ENCODE data around the gene CR1.
"Not testable (repeated sequence)": the region's sequence is repeated elsewhere in the genome, so short reads cannot be mapped to it uniquely, and the experiment has no call there.

Gene CR1

DNA sequence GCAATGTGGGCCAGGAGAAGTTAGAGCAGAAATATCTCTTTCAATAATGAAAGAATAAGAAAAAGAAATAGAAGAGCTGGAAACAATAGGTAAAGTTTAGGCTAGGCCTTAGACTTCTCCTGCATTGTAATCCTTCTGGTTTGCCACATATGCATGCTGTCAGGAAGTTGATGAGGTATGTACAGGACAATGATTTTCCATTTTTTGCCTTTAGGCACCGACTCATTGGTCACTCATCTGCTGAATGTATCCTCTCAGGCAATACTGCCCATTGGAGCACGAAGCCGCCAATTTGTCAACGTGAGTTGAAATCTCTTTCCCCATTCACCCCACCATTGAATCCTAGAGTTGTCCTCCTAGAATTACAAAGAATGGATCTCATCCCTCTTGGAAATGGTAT lies 79.4 kb downstream of the CR1 start:
- not testable (repeated sequence) for H2AK5ac ChIP-seq (ENCODE audit: low read depth, low read length); H3K27me3 ChIP-seq (ENCODE audit: control insufficient read depth in 3 of 3, insufficient read depth in 3 of 3, low read depth in 1 of 3, low read length in 3 of 3); H3K23ac ChIP-seq (ENCODE audit: low read depth, low read length, poor library complexity); H3K14ac ChIP-seq (ENCODE audit: low read length); H2BK120ac ChIP-seq (ENCODE audit: low read depth, low read length); H3K4me1 ChIP-seq (ENCODE audit: control insufficient read depth in 2 of 2, insufficient read depth in 1 of 2, low read depth in 1 of 2, low read length in 2 of 2); H3K18ac ChIP-seq (ENCODE audit: low read length); H2BK12ac ChIP-seq (ENCODE audit: low read length); H4K91ac ChIP-seq (ENCODE audit: low read depth, low read length, poor library complexity); H2BK5ac ChIP-seq (ENCODE audit: low read length); H2AFZ ChIP-seq (ENCODE audit: low read length); DNase-seq (ENCODE audit: low spot score); H3K4me3 ChIP-seq (ENCODE audit: low read length in 2 of 2); H3K9me3 ChIP-seq (replicated peaks in 1 of 2; ENCODE audit: control insufficient read depth in 2 of 2, insufficient read depth in 1 of 2, low read depth in 1 of 2, low read length in 2 of 2); H2BK15ac ChIP-seq (ENCODE audit: low read length); H3K9ac ChIP-seq (ENCODE audit: low read depth, low read length, poor library complexity); H3K79me1 ChIP-seq (ENCODE audit: low read depth, low read length); H4K8ac ChIP-seq (ENCODE audit: low read depth, low read length); H3K36me3 ChIP-seq (replicated peaks in 1 of 2; ENCODE audit: control insufficient read depth in 2 of 2, insufficient read depth in 2 of 2, low read length in 2 of 2); H3K4me2 ChIP-seq (ENCODE audit: insufficient read depth, low read length, poor library complexity, severe bottlenecking); H3K27ac ChIP-seq (replicated peaks; ENCODE audit: low read length); H3K4ac ChIP-seq (ENCODE audit: low read length)
- WGBS, 2 donors (ENCODE audit: extremely low coverage in 2 of 2, insufficient read length in 2 of 2, insufficient replicate concordance in 1 of 2), result no CpG with 5 or more reads among the region's 4 CpGs

DNA sequence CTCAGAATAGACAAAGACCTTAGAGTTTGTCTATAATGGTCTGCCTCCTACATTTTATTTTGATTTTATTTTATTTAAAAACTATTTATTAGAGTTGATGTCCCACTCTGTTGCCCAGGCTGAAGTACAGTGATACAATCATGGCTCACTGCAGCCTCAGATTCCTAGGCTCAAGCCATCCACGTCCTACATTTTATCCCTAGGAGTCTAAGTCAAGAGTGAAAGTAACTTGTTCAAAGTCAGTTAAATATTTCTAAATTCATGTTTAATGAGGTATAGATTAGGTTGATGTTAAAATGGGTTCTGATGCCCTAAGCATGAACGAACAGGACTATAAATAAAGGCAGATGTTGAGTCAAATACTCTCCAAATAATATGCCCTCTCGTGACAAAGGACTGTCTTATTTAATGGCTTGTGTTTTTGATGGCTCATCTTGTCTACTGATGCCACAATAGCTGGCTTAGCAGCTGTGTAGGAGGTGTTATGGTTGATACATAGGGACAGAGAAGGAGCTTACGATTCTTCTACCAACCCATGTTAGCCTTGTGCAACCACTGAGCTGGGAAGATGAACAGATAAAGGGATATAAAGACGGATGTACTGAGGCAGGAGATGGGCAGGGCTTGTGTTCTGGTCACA lies 83.0 kb downstream of the CR1 start:
- no peak overlapping the region for H4K91ac ChIP-seq (ENCODE audit: low read depth, low read length, poor library complexity)
- no peak overlapping the region for H4K8ac ChIP-seq (ENCODE audit: low read depth, low read length)
- H3K14ac ChIP-seq (ENCODE audit: low read length), result no peak overlapping the region
- H2BK120ac ChIP-seq (ENCODE audit: low read depth, low read length), result no peak overlapping the region
- H3K4me2 ChIP-seq (ENCODE audit: insufficient read depth, low read length, poor library complexity, severe bottlenecking), result no peak overlapping the region
- no peak overlapping the region for H2BK12ac ChIP-seq (ENCODE audit: low read length)
- WGBS, 2 donors (ENCODE audit: extremely low coverage in 2 of 2, insufficient read length in 2 of 2, insufficient replicate concordance in 1 of 2), result no CpG with 5 or more reads among the region's 5 CpGs
- no peak overlapping the region for H2AK5ac ChIP-seq (ENCODE audit: low read depth, low read length)
- no peaks in the 10 kb centered on the region for H3K36me3 ChIP-seq (replicated peaks in 1 of 2; ENCODE audit: control insufficient read depth in 2 of 2, insufficient read depth in 2 of 2, low read length in 2 of 2)
- no peak for DNase-seq (ENCODE audit: low spot score)
- H3K4me1 ChIP-seq (ENCODE audit: control insufficient read depth in 2 of 2, insufficient read depth in 1 of 2, low read depth in 1 of 2, low read length in 2 of 2), result no peaks in the 10 kb centered on the region
- no peaks in the 10 kb centered on the region for H3K27me3 ChIP-seq (ENCODE audit: control insufficient read depth in 3 of 3, insufficient read depth in 3 of 3, low read depth in 1 of 3, low read length in 3 of 3)
- H3K4me3 ChIP-seq (ENCODE audit: low read length in 2 of 2), result no peak overlapping the region
- no peak overlapping the region for H2AFZ ChIP-seq (ENCODE audit: low read length)
- H3K79me1 ChIP-seq (ENCODE audit: low read depth, low read length), result no peaks in the 10 kb centered on the region
- H3K27ac ChIP-seq (replicated peaks; ENCODE audit: low read length), result no peak overlapping the region
- no peak overlapping the region for H2BK15ac ChIP-seq (ENCODE audit: low read length)
- no peaks in the 10 kb centered on the region for H3K9me3 ChIP-seq (replicated peaks in 1 of 2; ENCODE audit: control insufficient read depth in 2 of 2, insufficient read depth in 1 of 2, low read depth in 1 of 2, low read length in 2 of 2)
- H2BK5ac ChIP-seq (ENCODE audit: low read length), result no peak overlapping the region
- H3K18ac ChIP-seq (ENCODE audit: low read length), result no peak overlapping the region
- no peak overlapping the region for H3K23ac ChIP-seq (ENCODE audit: low read depth, low read length, poor library complexity)
- no peak overlapping the region for H3K9ac ChIP-seq (ENCODE audit: low read depth, low read length, poor library complexity)
- no peak overlapping the region for H3K4ac ChIP-seq (ENCODE audit: low read length)

DNA sequence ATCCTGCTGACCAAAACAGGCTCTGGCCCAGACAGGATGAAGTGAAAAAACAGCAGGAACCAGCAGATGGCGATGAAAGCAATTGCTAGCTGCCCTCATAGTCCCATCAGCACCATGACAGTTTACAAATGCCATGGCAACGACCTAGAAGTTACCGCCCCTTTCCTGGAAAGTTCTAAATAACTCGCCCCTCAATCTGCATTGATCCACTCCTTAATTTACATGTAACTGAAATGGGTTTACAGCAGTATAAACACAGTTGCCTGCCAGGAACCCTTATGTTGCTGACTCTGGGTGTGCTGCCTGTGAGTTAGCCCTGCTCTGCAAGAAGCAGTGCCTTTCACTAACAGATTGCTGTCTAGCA lies 83.5 kb downstream of the CR1 start:
- DNase-seq (ENCODE audit: low spot score), result peak; percentile 57
- no peaks in the 10 kb centered on the region for H3K79me1 ChIP-seq (ENCODE audit: low read depth, low read length)
- no peak overlapping the region for H3K9ac ChIP-seq (ENCODE audit: low read depth, low read length, poor library complexity)
- no CpG with 5 or more reads among the region's 4 CpGs for WGBS, 2 donors (ENCODE audit: extremely low coverage in 2 of 2, insufficient read length in 2 of 2, insufficient replicate concordance in 1 of 2)
- no peaks in the 10 kb centered on the region for H3K36me3 ChIP-seq (replicated peaks in 1 of 2; ENCODE audit: control insufficient read depth in 2 of 2, insufficient read depth in 2 of 2, low read length in 2 of 2)
- no peak overlapping the region for H2BK15ac ChIP-seq (ENCODE audit: low read length)
- H4K8ac ChIP-seq (ENCODE audit: low read depth, low read length), result no peak overlapping the region
- no peak overlapping the region for H3K27ac ChIP-seq (replicated peaks; ENCODE audit: low read length)
- H2AFZ ChIP-seq (ENCODE audit: low read length), result no peak overlapping the region
- no peak overlapping the region for H3K18ac ChIP-seq (ENCODE audit: low read length)
- H2BK12ac ChIP-seq (ENCODE audit: low read length), result no peak overlapping the region
- no peak overlapping the region for H2BK5ac ChIP-seq (ENCODE audit: low read length)
- no peaks in the 10 kb centered on the region for H3K4me1 ChIP-seq (ENCODE audit: control insufficient read depth in 2 of 2, insufficient read depth in 1 of 2, low read depth in 1 of 2, low read length in 2 of 2)
- no peak overlapping the region for H3K23ac ChIP-seq (ENCODE audit: low read depth, low read length, poor library complexity)
- H3K4me3 ChIP-seq (ENCODE audit: low read length in 2 of 2), result no peak overlapping the region
- no peak overlapping the region for H2BK120ac ChIP-seq (ENCODE audit: low read depth, low read length)
- H3K4ac ChIP-seq (ENCODE audit: low read length), result no peak overlapping the region
- no peaks in the 10 kb centered on the region for H3K9me3 ChIP-seq (replicated peaks in 1 of 2; ENCODE audit: control insufficient read depth in 2 of 2, insufficient read depth in 1 of 2, low read depth in 1 of 2, low read length in 2 of 2)
- no peak overlapping the region for H3K4me2 ChIP-seq (ENCODE audit: insufficient read depth, low read length, poor library complexity, severe bottlenecking)
- H3K14ac ChIP-seq (ENCODE audit: low read length), result no peak overlapping the region
- no peak overlapping the region for H2AK5ac ChIP-seq (ENCODE audit: low read depth, low read length)
- H3K27me3 ChIP-seq (ENCODE audit: control insufficient read depth in 3 of 3, insufficient read depth in 3 of 3, low read depth in 1 of 3, low read length in 3 of 3), result no peaks in the 10 kb centered on the region
- no peak overlapping the region for H4K91ac ChIP-seq (ENCODE audit: low read depth, low read length, poor library complexity)

DNA sequence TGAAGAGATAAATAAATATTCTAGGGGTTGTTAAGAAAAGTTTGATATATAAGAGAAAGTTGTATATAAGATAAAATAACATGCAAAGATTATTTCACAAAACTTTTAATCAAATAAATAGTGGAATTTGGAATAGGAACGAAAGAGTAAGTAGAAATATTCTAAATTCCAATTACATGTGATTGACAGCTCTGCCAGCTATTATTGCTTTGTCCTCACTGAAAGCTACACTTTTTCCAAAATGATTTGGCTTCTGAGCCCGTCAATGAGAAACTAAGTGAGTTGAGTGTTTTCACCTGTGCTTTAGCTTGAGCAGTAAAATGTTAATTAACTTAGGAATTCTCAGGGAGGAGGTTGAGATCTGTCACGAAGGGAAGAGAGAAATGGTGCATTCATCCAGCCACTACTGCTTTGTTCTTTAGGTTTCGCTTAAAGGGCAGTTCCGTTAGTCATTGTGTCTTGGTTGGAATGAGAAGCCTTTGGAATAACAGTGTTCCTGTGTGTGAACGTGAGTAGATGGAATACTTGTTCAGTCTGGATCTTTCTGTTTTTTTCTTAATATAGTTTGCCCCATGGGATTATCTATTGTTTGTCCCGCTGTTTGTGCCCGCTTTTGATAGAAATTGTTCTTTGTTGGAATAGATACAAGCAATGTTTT lies 85.7 kb downstream of the CR1 start:
- no peak overlapping the region for H3K9ac ChIP-seq (ENCODE audit: low read depth, low read length, poor library complexity)
- H2AK5ac ChIP-seq (ENCODE audit: low read depth, low read length), result no peak overlapping the region
- no peak overlapping the region for H3K27ac ChIP-seq (replicated peaks; ENCODE audit: low read length)
- no peak overlapping the region for H3K18ac ChIP-seq (ENCODE audit: low read length)
- H2BK12ac ChIP-seq (ENCODE audit: low read length), result no peak overlapping the region
- H3K4me2 ChIP-seq (ENCODE audit: insufficient read depth, low read length, poor library complexity, severe bottlenecking), result no peak overlapping the region
- no peaks in the 10 kb centered on the region for H3K9me3 ChIP-seq (replicated peaks in 1 of 2; ENCODE audit: control insufficient read depth in 2 of 2, insufficient read depth in 1 of 2, low read depth in 1 of 2, low read length in 2 of 2)
- WGBS, 2 donors (ENCODE audit: extremely low coverage in 2 of 2, insufficient read length in 2 of 2, insufficient replicate concordance in 1 of 2), result no CpG with 5 or more reads among the region's 8 CpGs
- no peaks in the 10 kb centered on the region for H3K36me3 ChIP-seq (replicated peaks in 1 of 2; ENCODE audit: control insufficient read depth in 2 of 2, insufficient read depth in 2 of 2, low read length in 2 of 2)
- no peak overlapping the region for H3K23ac ChIP-seq (ENCODE audit: low read depth, low read length, poor library complexity)
- H4K91ac ChIP-seq (ENCODE audit: low read depth, low read length, poor library complexity), result no peak overlapping the region
- DNase-seq (ENCODE audit: low spot score), result no peak
- no peak overlapping the region for H4K8ac ChIP-seq (ENCODE audit: low read depth, low read length)
- H2AFZ ChIP-seq (ENCODE audit: low read length), result no peak overlapping the region
- no peak overlapping the region for H2BK120ac ChIP-seq (ENCODE audit: low read depth, low read length)
- H3K79me1 ChIP-seq (ENCODE audit: low read depth, low read length), result no peaks in the 10 kb centered on the region
- H3K4ac ChIP-seq (ENCODE audit: low read length), result no peak overlapping the region
- H3K27me3 ChIP-seq (ENCODE audit: control insufficient read depth in 3 of 3, insufficient read depth in 3 of 3, low read depth in 1 of 3, low read length in 3 of 3), result no peaks in the 10 kb centered on the region
- no peak overlapping the region for H3K4me3 ChIP-seq (ENCODE audit: low read length in 2 of 2)
- no peak overlapping the region for H2BK5ac ChIP-seq (ENCODE audit: low read length)
- no peak overlapping the region for H3K14ac ChIP-seq (ENCODE audit: low read length)
- no peak overlapping the region for H2BK15ac ChIP-seq (ENCODE audit: low read length)
- no peaks in the 10 kb centered on the region for H3K4me1 ChIP-seq (ENCODE audit: control insufficient read depth in 2 of 2, insufficient read depth in 1 of 2, low read depth in 1 of 2, low read length in 2 of 2)
